GM12878 (cell line): ENCODE measurements around the gene TULP4. TPM values are rescaled to one million over a fixed set of nuclear protein-coding genes. Genes with fewer than 3 reads are reported as not detected.
"Not testable (repeated sequence)": the region's sequence is repeated elsewhere in the genome, so short reads cannot be mapped to it uniquely, and the experiment has no call there.

Experiments used
- ATAC-seq: fragments of 200-7000 bp; cut with Tn5 transposase; 3 replicates; pipeline ENCODE4 v1.9.1; 2020; ENCODE audit warnings: mild to moderate bottlenecking, moderate library complexity
- BruUV-seq: library from RNA; stranded (reverse); fragments of 400-500 nt; replicated peaks from 2 replicates; lab custom pipeline; 2021; lab: Mats Ljungman, UMichigan
- CTCF ChIA-PET: fragments of 300-600 bp; sonication (Branson Sonifier 250); formaldehyde crosslinking; extraction: SDS; loops from one replicate; lab custom pipeline; 2021; ENCODE audit warnings: inconsistent platforms; lab: Yijun Ruan, JAX
- POLR2A ChIA-PET: fragments of 350-600 bp; formaldehyde crosslinking; extraction: SDS; loops from one replicate; lab custom pipeline; 2021; ENCODE audit warnings: inconsistent platforms; lab: Charles Lee
- RAD21 ChIA-PET: fragments of 300-600 bp; sonication (Branson Sonifier 250); formaldehyde crosslinking; loops from one replicate; lab custom pipeline; 2023; ENCODE audit warnings: antibody characterized with exemption; ENCODE audit not compliant: unreplicated experiment; lab: Charles Lee
- SMC1A ChIA-PET: fragments of 300-600 bp; sonication (Branson Sonifier 250); formaldehyde crosslinking; loops from one replicate; lab custom pipeline; 2023; ENCODE audit not compliant: unreplicated experiment, uncharacterized antibody; lab: Charles Lee
- DNase-seq: peaks from one replicate; pipeline ENCODE4 v3.0.0-alpha.2; 2011; ENCODE audit warnings: low read depth, low spot score
- FAIRE-seq: peaks from 3 replicates; lab custom pipeline; 2011; peaks lifted over from hg19 to GRCh38; lab: Jason Lieb, UNC
- H2AFZ ChIP-seq: 2 replicates; pipeline ENCODE4 v1.6.0; 2011; ENCODE audit warnings: low read depth, low read length, control low read depth; ENCODE audit not compliant: control insufficient read depth
- H3K27ac ChIP-seq: 2 replicates; pipeline ENCODE4 v1.5.1; 2011; ENCODE audit warnings: control low read depth; ENCODE audit not compliant: control insufficient read depth, insufficient read depth
- H3K27me3 ChIP-seq, 2 experiments: replicated peaks in 1 of 2; 2 replicates each; pipeline versions ENCODE4 v1.6.0 to v1.6.1; 2011; ENCODE audit warnings: low read length in 1 of 2; ENCODE audit not compliant: control insufficient read depth in 2 of 2, insufficient read depth in 2 of 2
- H3K36me3 ChIP-seq, 2 experiments: 2 replicates each; pipeline ENCODE4 v1.5.1; 2011; ENCODE audit warnings: low read length in 1 of 2; ENCODE audit not compliant: control insufficient read depth in 2 of 2, insufficient read depth in 2 of 2
- H3K4me1 ChIP-seq: 2 replicates; pipeline ENCODE4 v1.6.1; 2011; ENCODE audit warnings: mild to moderate bottlenecking, low read length, moderate library complexity, mixed read lengths; ENCODE audit not compliant: control insufficient read depth, insufficient read depth
- H3K4me2 ChIP-seq: 2 replicates; pipeline ENCODE4 v1.6.0; 2011; ENCODE audit warnings: control low read depth; ENCODE audit not compliant: control insufficient read depth, insufficient read depth
- H3K4me3 ChIP-seq: fragments of 200-600 bp; sonication (generic); 2 replicates; pipeline ENCODE4 v1.5.1; 2016
- H3K79me2 ChIP-seq: 2 replicates; pipeline ENCODE4 v1.6.0; 2011; ENCODE audit warnings: low read length; ENCODE audit not compliant: control insufficient read depth, insufficient read depth
- H3K9ac ChIP-seq: 2 replicates; pipeline ENCODE4 v1.8.0; 2011; ENCODE audit warnings: low read length, control low read depth, mixed read lengths; ENCODE audit not compliant: control insufficient read depth, insufficient read depth
- H3K9me3 ChIP-seq: replicated peaks from 3 replicates; pipeline ENCODE4 v1.5.1; 2011; ENCODE audit warnings: mild to moderate bottlenecking, low read length; ENCODE audit not compliant: control insufficient read depth, insufficient read depth
- H4K20me1 ChIP-seq: 2 replicates; pipeline ENCODE4 v1.6.0; 2011; ENCODE audit not compliant: control insufficient read depth, insufficient read depth
- FOXM1 ChIP-seq: IDR thresholded peaks from 2 replicates; pipeline ENCODE4 v1.6.1; 2012; ENCODE audit warnings: low read depth, mild to moderate bottlenecking, inconsistent platforms, low read length, moderate library complexity
- LARP7 ChIP-seq: fragments of 450-650 bp; IDR thresholded peaks from 2 replicates; pipeline ENCODE4 v1.6.1; 2017; ENCODE audit warnings: mild to moderate bottlenecking
- MTA2 ChIP-seq: fragments of 450-650 bp; IDR thresholded peaks from 2 replicates; pipeline ENCODE4 v1.6.1; 2016; ENCODE audit warnings: low read depth, mild to moderate bottlenecking, moderate library complexity
- POLR2AphosphoS5 ChIP-seq: IDR thresholded peaks from 2 replicates; pipeline ENCODE4 v1.6.1; 2011; ENCODE audit warnings: mild to moderate bottlenecking, low read length, inconsistent platforms
- WGBS: methylation state at CpG from one replicate; pipeline ENCODE4 v1.1.6; 2016; ENCODE audit warnings: low lambda C conversion rate; ENCODE audit not compliant: insufficient replicate concordance, insufficient coverage; ENCODE audit errors: missing lambda C conversion rate; 5-methylcytosine and 5-hydroxymethylcytosine counted together
- in situ Hi-C: fragments of 300-500 bp; cut with MboI; formaldehyde crosslinking; loops from 9 replicates; pipeline ENCODE4 v1.14.3; 2018; ENCODE audit warnings: mixed read lengths
- intact Hi-C: fragments of 100-400 bp; cut with micrococcal nuclease; formaldehyde crosslinking; loops from one replicate; pipeline ENCODE4 v1.14.2; 2022; ENCODE audit not compliant: unreplicated experiment
- polyA plus RNA-seq, 11 experiments: library from polyadenylated mRNA; depleted of rRNA in 4 of 11; unstranded in 6 of 11; stranded (reverse) in 5 of 11; fragments of >200 nt; fragmentation: Nextera tagmentation in 4 of 11; fragmentation: Illumina TruSeq in 1 of 11; extraction: Ambion mirVana in 4 of 11; extraction: Trizol in 1 of 11; gene quantifications; 1 replicate in 1 of 11; 2 replicates in 10 of 11; pipeline versions ENCODE4 v1.2.1 to v1.2.3, GENCODE V29; 2011 to 2016; ENCODE audit warnings: inconsistent platforms in 2 of 11, missing spikeins in 2 of 11, low read depth in 1 of 11
- total RNA-seq, 4 experiments: library from RNA; depleted of rRNA in 3 of 4; stranded (reverse); fragments of >200 nt in 3 of 4; fragmentation: Illumina TruSeq in 1 of 4; extraction: Trizol in 1 of 4; gene quantifications; 2 replicates each; pipeline versions ENCODE4 v1.2.1 to v1.2.3, GENCODE V29; 2013 to 2021
- TF ChIP-seq, protein P1 (sequence below), 3 experiments: IDR thresholded peaks in 2 of 3; conservative IDR thresholded peaks in 1 of 3; 2 replicates each; pipeline ENCODE4 v1.5.1; 2011; ENCODE audit warnings: low read depth in 3 of 3, low read length in 3 of 3, mild to moderate bottlenecking in 3 of 3, control low read depth in 2 of 3, moderate library complexity in 2 of 3, inconsistent platforms in 1 of 3, mixed read lengths in 1 of 3; ENCODE audit not compliant: control insufficient read depth in 2 of 3, insufficient read depth in 1 of 3; ENCODE audit errors: extremely low read depth in 1 of 3
- TF ChIP-seq, protein P2 (sequence below): IDR thresholded peaks from 2 replicates; pipeline ENCODE4 v1.6.1; 2011; ENCODE audit warnings: mild to moderate bottlenecking, low read depth, low read length, moderate library complexity; ENCODE audit not compliant: insufficient replicate concordance
- TF ChIP-seq, protein P3 (sequence below): fragments of 450-650 bp; IDR thresholded peaks from 2 replicates; pipeline ENCODE4 v1.6.1; 2018; ENCODE audit warnings: mild to moderate bottlenecking, low read depth, moderate library complexity; ENCODE audit not compliant: partially characterized antibody

TULP4 gene
- total and polyA plus RNA-seq, 10 of the 15 experiments (the other 5 are each of a cell fraction or from before 2014, with no cell fraction given), result 0.73 to 31.8 (median 14.0) TPM

GRCh38 chr6:158350731-158351130 is 38.5 kb downstream of the TULP4 start:
- H3K9ac ChIP-seq, RAD21 ChIA-PET, intact Hi-C loops, H3K4me3 ChIP-seq, H3K9me3 ChIP-seq, in situ Hi-C loops, H3K4me2 ChIP-seq, FAIRE-seq, H3K4me1 ChIP-seq, H3K27ac ChIP-seq, H2AFZ ChIP-seq, CTCF ChIA-PET, ATAC-seq, H3K79me2 ChIP-seq, DNase-seq, H4K20me1 ChIP-seq, BruUV-seq, H3K27me3 ChIP-seq, H3K36me3 ChIP-seq: not testable (repeated sequence)
- ChIA-PET SMC1A (interaction anchor here (1.2 kb wide), 1 partner anchor 60 kb away, joined by 4 read pairs; no protein-coding TSS in a partner anchor), POLR2A (interaction anchor here (0.7 kb wide), 1 partner anchor 131 kb away, joined by 3 read pairs; no protein-coding TSS in a partner anchor)
- 98% methylated on average over 7 of the region's 7 CpGs for WGBS

GRCh38 chr6:158353883-158354877 is 41.9 kb downstream of the TULP4 start:
- Histone ChIP-seq H3K79me2 (peaks cover 1% of the 10 kb centered on the region; the same call in 1 of the 2 replicates), H3K27me3 (no peaks in the 10 kb centered on the region), H2AFZ (no peak overlapping the region), H3K4me2 (no peak overlapping the region), H3K4me1 (peaks cover 23% of the 10 kb centered on the region), H3K4me3 (no peak overlapping the region), H3K27ac (no peak overlapping the region), H4K20me1 (no peaks in the 10 kb centered on the region), H3K9me3 (no peaks in the 10 kb centered on the region), H3K36me3 (no peaks in the 10 kb centered on the region), H3K9ac (no peak overlapping the region)
- WGBS, result 89% methylated on average over 13 of the region's 13 CpGs
- ChIA-PET RAD21 (interaction anchor here (0.6 to 3.3 kb wide), 3 partner anchors 25 to 330 kb away, joined by 4 to 16 read pairs (median 5); no protein-coding TSS in a partner anchor), POLR2A (interaction anchor here (0.6 kb wide), 1 partner anchor 45 kb away, joined by 3 read pairs; no protein-coding TSS in a partner anchor), CTCF (interaction anchor here (1.6 to 1.7 kb wide), 2 partner anchors 12 to 133 kb away, joined by 3 to 4 read pairs; no protein-coding TSS in a partner anchor), SMC1A (interaction anchor here (0.8 to 2.5 kb wide), 11 partner anchors 9 to 618 kb away, joined by 3 to 7 read pairs (median 3); partner anchors contain the start of gene SYTL3)
- FAIRE-seq (no peak), ATAC-seq (no peak), DNase-seq (no peak)
- in situ Hi-C loops (no loop called here), intact Hi-C loops (no loop called here)
- BruUV-seq, result no TSS peak
- no peak for TF ChIP-seq MTA2
- no peak for TF ChIP-seq LARP7
- no peak for TF ChIP-seq FOXM1
- TF ChIP-seq, protein P1, sequence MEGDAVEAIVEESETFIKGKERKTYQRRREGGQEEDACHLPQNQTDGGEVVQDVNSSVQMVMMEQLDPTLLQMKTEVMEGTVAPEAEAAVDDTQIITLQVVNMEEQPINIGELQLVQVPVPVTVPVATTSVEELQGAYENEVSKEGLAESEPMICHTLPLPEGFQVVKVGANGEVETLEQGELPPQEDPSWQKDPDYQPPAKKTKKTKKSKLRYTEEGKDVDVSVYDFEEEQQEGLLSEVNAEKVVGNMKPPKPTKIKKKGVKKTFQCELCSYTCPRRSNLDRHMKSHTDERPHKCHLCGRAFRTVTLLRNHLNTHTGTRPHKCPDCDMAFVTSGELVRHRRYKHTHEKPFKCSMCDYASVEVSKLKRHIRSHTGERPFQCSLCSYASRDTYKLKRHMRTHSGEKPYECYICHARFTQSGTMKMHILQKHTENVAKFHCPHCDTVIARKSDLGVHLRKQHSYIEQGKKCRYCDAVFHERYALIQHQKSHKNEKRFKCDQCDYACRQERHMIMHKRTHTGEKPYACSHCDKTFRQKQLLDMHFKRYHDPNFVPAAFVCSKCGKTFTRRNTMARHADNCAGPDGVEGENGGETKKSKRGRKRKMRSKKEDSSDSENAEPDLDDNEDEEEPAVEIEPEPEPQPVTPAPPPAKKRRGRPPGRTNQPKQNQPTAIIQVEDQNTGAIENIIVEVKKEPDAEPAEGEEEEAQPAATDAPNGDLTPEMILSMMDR (IDR thresholded peaks at IDR 0.05 in 2 of 3, conservative IDR thresholded peaks at IDR 0.05 in 1 of 3; ENCODE audit: control insufficient read depth in 2 of 3, extremely low read depth in 1 of 3, insufficient read depth in 1 of 3, low read depth in 3 of 3, low read length in 3 of 3), result no peak
- TF ChIP-seq, protein P2, sequence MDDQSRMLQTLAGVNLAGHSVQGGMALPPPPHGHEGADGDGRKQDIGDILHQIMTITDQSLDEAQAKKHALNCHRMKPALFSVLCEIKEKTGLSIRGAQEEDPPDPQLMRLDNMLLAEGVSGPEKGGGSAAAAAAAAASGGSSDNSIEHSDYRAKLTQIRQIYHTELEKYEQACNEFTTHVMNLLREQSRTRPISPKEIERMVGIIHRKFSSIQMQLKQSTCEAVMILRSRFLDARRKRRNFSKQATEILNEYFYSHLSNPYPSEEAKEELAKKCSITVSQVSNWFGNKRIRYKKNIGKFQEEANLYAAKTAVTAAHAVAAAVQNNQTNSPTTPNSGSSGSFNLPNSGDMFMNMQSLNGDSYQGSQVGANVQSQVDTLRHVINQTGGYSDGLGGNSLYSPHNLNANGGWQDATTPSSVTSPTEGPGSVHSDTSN, result no peak
- TF ChIP-seq POLR2AphosphoS5, result no peak
- TF ChIP-seq, protein P3, sequence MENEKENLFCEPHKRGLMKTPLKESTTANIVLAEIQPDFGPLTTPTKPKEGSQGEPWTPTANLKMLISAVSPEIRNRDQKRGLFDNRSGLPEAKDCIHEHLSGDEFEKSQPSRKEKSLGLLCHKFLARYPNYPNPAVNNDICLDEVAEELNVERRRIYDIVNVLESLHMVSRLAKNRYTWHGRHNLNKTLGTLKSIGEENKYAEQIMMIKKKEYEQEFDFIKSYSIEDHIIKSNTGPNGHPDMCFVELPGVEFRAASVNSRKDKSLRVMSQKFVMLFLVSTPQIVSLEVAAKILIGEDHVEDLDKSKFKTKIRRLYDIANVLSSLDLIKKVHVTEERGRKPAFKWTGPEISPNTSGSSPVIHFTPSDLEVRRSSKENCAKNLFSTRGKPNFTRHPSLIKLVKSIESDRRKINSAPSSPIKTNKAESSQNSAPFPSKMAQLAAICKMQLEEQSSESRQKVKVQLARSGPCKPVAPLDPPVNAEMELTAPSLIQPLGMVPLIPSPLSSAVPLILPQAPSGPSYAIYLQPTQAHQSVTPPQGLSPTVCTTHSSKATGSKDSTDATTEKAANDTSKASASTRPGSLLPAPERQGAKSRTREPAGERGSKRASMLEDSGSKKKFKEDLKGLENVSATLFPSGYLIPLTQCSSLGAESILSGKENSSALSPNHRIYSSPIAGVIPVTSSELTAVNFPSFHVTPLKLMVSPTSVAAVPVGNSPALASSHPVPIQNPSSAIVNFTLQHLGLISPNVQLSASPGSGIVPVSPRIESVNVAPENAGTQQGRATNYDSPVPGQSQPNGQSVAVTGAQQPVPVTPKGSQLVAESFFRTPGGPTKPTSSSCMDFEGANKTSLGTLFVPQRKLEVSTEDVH, result no peak
